GM12872 (cell line): ENCODE results near the gene CLTCL1.

Source experiments
- CTCF ChIP-seq: IDR thresholded peaks from 3 replicates; pipeline ENCODE4 v1.5.1; 2011; ENCODE audit warnings: low read depth, mild to moderate bottlenecking, low read length, moderate library complexity; ENCODE audit not compliant: insufficient read depth

Gene CLTCL1

GRCh38 chr22:19295733-19296132, 4.2 kb upstream of the CLTCL1 start:
- no peak for TF ChIP-seq CTCF

- TF ChIP-seq CTCF = no peak
These were observed 1.1 kb upstream of the CLTCL1 start for GRCh38 chr22:19292458-19293230.

GRCh38 chr22:19291218-19291579, 320 bp downstream of the CLTCL1 start:
- no peak for TF ChIP-seq CTCF

GRCh38 chr22:19290400-19291217, 910 bp downstream of the CLTCL1 start:
- TF ChIP-seq CTCF = no peak

- TF ChIP-seq CTCF = no peak
These were observed 1.9 kb downstream of the CLTCL1 start for GRCh38 chr22:19289475-19290161.

- no peak for TF ChIP-seq CTCF
These were observed 3.6 kb downstream of the CLTCL1 start for GRCh38 chr22:19287889-19288288.

- TF ChIP-seq CTCF = no peak
These were observed 4.3 kb downstream of the CLTCL1 start for GRCh38 chr22:19287076-19287707.
